ENCODE results near the gene ACBD5.

DNA sequence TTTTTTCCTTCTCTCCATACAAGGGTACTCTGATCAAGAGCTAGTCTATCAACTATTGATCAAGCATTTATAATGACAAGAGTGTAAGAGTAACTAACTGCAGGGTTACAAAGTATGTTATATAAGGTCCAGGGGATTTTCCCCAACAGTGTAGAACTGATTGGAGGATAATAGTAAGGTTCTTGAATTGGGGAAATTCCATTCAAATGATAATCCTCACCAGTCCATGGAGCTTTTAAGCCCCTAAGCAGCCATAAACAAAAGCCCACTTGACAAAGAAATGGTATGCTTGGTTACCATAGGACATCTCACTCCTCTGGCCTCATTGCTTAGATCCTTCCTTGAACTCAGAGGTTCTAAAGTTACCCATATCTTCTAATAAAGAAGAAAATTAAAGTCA is 94.7 kb downstream of the ACBD5 start:
- TF ChIP-seq POLR2AphosphoS5 (IDR thresholded peaks at IDR 0.05): no peak
- TF ChIP-seq, protein P1, sequence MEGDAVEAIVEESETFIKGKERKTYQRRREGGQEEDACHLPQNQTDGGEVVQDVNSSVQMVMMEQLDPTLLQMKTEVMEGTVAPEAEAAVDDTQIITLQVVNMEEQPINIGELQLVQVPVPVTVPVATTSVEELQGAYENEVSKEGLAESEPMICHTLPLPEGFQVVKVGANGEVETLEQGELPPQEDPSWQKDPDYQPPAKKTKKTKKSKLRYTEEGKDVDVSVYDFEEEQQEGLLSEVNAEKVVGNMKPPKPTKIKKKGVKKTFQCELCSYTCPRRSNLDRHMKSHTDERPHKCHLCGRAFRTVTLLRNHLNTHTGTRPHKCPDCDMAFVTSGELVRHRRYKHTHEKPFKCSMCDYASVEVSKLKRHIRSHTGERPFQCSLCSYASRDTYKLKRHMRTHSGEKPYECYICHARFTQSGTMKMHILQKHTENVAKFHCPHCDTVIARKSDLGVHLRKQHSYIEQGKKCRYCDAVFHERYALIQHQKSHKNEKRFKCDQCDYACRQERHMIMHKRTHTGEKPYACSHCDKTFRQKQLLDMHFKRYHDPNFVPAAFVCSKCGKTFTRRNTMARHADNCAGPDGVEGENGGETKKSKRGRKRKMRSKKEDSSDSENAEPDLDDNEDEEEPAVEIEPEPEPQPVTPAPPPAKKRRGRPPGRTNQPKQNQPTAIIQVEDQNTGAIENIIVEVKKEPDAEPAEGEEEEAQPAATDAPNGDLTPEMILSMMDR (IDR thresholded peaks at IDR 0.05): no peak
- no peak for TF ChIP-seq POLR2A (IDR thresholded peaks at IDR 0.05)

Data from upper lobe of left lung (tissue), 4 donors.